Breast epithelium (tissue), 3 donors: Measurements from ENCODE around the gene PXDC1.

Experiments
- POLR2AphosphoS5 ChIP-seq, 3 donors: sonication (generic); formaldehyde crosslinking; IDR thresholded peaks; one replicate each; pipeline ENCODE4 v1.6.1; 2017; ENCODE audit warnings: antibody characterized with exemption in 3 of 3
- TF ChIP-seq, protein P1 (sequence below), 3 donors: fragments of 450-650 bp; IDR thresholded peaks; one replicate each; pipeline ENCODE4 v1.5.1; 2016 to 2017; ENCODE audit warnings: antibody characterized with exemption in 3 of 3, mild to moderate bottlenecking in 3 of 3, moderate library complexity in 3 of 3

- TF ChIP-seq, protein P1, sequence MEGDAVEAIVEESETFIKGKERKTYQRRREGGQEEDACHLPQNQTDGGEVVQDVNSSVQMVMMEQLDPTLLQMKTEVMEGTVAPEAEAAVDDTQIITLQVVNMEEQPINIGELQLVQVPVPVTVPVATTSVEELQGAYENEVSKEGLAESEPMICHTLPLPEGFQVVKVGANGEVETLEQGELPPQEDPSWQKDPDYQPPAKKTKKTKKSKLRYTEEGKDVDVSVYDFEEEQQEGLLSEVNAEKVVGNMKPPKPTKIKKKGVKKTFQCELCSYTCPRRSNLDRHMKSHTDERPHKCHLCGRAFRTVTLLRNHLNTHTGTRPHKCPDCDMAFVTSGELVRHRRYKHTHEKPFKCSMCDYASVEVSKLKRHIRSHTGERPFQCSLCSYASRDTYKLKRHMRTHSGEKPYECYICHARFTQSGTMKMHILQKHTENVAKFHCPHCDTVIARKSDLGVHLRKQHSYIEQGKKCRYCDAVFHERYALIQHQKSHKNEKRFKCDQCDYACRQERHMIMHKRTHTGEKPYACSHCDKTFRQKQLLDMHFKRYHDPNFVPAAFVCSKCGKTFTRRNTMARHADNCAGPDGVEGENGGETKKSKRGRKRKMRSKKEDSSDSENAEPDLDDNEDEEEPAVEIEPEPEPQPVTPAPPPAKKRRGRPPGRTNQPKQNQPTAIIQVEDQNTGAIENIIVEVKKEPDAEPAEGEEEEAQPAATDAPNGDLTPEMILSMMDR (IDR thresholded peaks at IDR 0.05), result no peak
- no peak for TF ChIP-seq POLR2AphosphoS5 (IDR thresholded peaks at IDR 0.05)
Measured at GRCh38 chr6:3744211-3744900, 7.2 kb downstream of the PXDC1 start.
